Thyroid gland (tissue), 4 donors: Measurements from ENCODE around the gene HKDC1. TPM values are rescaled to one million over a fixed set of nuclear protein-coding genes. Genes with fewer than 3 reads are reported as not detected.

Experiments
- DNase-seq, 2 donors: peaks; one replicate each; pipeline ENCODE4 v3.0.0-alpha.2; 2019
- H3K27ac ChIP-seq, 3 donors: fragments of 200-600 bp; sonication (generic); 1 replicate in 2 of 3; 2 replicates in 1 of 3; pipeline ENCODE4 v1.5.1; 2016 to 2019; ENCODE audit warnings: mild to moderate bottlenecking in 1 of 3, moderate library complexity in 1 of 3
- H3K27me3 ChIP-seq: fragments of 200-600 bp; sonication (generic); one replicate; pipeline ENCODE4 v1.5.1; 2019
- H3K36me3 ChIP-seq, 2 donors: fragments of 200-600 bp; sonication (generic); one replicate each; pipeline ENCODE4 v1.5.1; 2016 to 2019
- H3K4me1 ChIP-seq, 2 donors: fragments of 200-600 bp; sonication (generic); one replicate each; pipeline ENCODE4 v1.5.1; 2017 to 2019
- H3K4me3 ChIP-seq, 3 donors: fragments of 200-600 bp; sonication (generic); replicated peaks in 1 of 3; 1 replicate in 2 of 3; 2 replicates in 1 of 3; pipeline ENCODE4 v1.5.1; 2016; ENCODE audit warnings: mild to moderate bottlenecking in 1 of 3
- H3K9me3 ChIP-seq: fragments of 200-600 bp; sonication (generic); one replicate; pipeline ENCODE4 v1.5.1; 2017
- POLR2A ChIP-seq, 2 donors: fragments of 450-650 bp; IDR thresholded peaks; one replicate each; pipeline ENCODE4 v1.6.1; 2017; ENCODE audit warnings: antibody characterized with exemption in 2 of 2, mild to moderate bottlenecking in 2 of 2, moderate library complexity in 1 of 2
- WGBS, 2 donors: methylation state at CpG; one replicate each; pipeline ENCODE4 v1.1.5; 2017; 5-methylcytosine and 5-hydroxymethylcytosine counted together
- intact Hi-C: fragments of 100-400 bp; cut with DNase I; formaldehyde crosslinking; loops from one replicate; pipeline ENCODE4 v1.15.1; 2023
- total RNA-seq, 4 donors: library from RNA; depleted of rRNA; stranded (reverse); fragments of >200 nt; gene quantifications; one replicate each; pipeline ENCODE4 v1.2.3, GENCODE V29; 2016
- TF ChIP-seq, protein P1 (sequence below), 6 experiments: fragments of 200-600 bp in 3 of 6; fragments of 450-650 bp in 3 of 6; sonication (generic) in 3 of 6; IDR thresholded peaks; one replicate each; pipeline ENCODE4 v1.5.1; 2016 to 2019; ENCODE audit warnings: antibody characterized with exemption in 6 of 6, mild to moderate bottlenecking in 2 of 6, inconsistent platforms in 1 of 6, moderate library complexity in 1 of 6

The HKDC1 gene
- total RNA-seq, 4 donors from 2014 or later: 2.4 to 21.1 (median 8.5) TPM

- no peaks in the 10 kb centered on the region for H3K4me1 ChIP-seq
- DNase-seq: no peak
- no peak overlapping the region for H3K4me3 ChIP-seq
- TF ChIP-seq, protein P1, sequence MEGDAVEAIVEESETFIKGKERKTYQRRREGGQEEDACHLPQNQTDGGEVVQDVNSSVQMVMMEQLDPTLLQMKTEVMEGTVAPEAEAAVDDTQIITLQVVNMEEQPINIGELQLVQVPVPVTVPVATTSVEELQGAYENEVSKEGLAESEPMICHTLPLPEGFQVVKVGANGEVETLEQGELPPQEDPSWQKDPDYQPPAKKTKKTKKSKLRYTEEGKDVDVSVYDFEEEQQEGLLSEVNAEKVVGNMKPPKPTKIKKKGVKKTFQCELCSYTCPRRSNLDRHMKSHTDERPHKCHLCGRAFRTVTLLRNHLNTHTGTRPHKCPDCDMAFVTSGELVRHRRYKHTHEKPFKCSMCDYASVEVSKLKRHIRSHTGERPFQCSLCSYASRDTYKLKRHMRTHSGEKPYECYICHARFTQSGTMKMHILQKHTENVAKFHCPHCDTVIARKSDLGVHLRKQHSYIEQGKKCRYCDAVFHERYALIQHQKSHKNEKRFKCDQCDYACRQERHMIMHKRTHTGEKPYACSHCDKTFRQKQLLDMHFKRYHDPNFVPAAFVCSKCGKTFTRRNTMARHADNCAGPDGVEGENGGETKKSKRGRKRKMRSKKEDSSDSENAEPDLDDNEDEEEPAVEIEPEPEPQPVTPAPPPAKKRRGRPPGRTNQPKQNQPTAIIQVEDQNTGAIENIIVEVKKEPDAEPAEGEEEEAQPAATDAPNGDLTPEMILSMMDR (IDR thresholded peaks at IDR 0.05): no peak
- TF ChIP-seq POLR2A (IDR thresholded peaks at IDR 0.05): no peak
- 91 to 93% methylated on average over 3 of the region's 3 CpGs for WGBS, 2 donors
- no peak overlapping the region for H3K27ac ChIP-seq
- no peaks in the 10 kb centered on the region for H3K36me3 ChIP-seq
- H3K27me3 ChIP-seq: no peaks in the 10 kb centered on the region
- intact Hi-C loops: no loop called here
- no peaks in the 10 kb centered on the region for H3K9me3 ChIP-seq
Measured at GRCh38 chr10:69259547-69260243, 39.6 kb downstream of the HKDC1 start.

DNA sequence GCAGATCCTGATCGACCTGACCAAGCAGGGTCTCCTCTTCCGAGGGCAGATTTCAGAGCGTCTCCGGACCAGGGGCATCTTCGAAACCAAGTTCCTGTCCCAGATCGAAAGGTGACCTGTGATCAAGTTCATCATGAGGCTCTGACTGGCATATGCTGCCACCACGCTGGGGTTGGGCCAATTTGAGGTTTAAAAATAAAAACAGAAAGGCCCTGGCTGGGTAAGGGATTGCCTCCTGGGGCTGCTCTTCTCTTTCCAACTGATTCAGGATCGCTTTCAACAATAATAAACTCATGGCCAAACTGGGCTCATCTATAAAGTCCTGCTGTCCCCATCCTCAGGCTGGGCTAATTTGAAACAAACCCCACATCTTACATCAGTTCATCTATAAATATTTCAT, 41.1 kb downstream of the HKDC1 start:
- Histone ChIP-seq H3K36me3 (no peaks in the 10 kb centered on the region), H3K4me3 (no peak overlapping the region), H3K27me3 (no peaks in the 10 kb centered on the region), H3K9me3 (no peaks in the 10 kb centered on the region), H3K27ac (no peak overlapping the region), H3K4me1 (no peaks in the 10 kb centered on the region)
- no peak for DNase-seq
- TF ChIP-seq POLR2A (IDR thresholded peaks at IDR 0.05): no peak
- TF ChIP-seq, protein P1 (IDR thresholded peaks at IDR 0.05): no peak
- WGBS, 2 donors: 79 to 91% methylated on average over 8 of the region's 8 CpGs
- intact Hi-C loops: no loop called here

- Histone ChIP-seq H3K36me3 (no peaks in the 10 kb centered on the region), H3K4me3 (no peak overlapping the region), H3K4me1 (no peaks in the 10 kb centered on the region), H3K27me3 (no peaks in the 10 kb centered on the region), H3K27ac (no peak overlapping the region), H3K9me3 (no peaks in the 10 kb centered on the region)
- WGBS, 2 donors: 74 to 84% methylated on average over 3 of the region's 3 CpGs
- no peak for DNase-seq
- intact Hi-C loops: no loop called here
- no peak for TF ChIP-seq POLR2A (IDR thresholded peaks at IDR 0.05)
- TF ChIP-seq, protein P1 (IDR thresholded peaks at IDR 0.05): no peak
Measured at GRCh38 chr10:69262292-69262751, 42.2 kb downstream of the HKDC1 start.

DNA sequence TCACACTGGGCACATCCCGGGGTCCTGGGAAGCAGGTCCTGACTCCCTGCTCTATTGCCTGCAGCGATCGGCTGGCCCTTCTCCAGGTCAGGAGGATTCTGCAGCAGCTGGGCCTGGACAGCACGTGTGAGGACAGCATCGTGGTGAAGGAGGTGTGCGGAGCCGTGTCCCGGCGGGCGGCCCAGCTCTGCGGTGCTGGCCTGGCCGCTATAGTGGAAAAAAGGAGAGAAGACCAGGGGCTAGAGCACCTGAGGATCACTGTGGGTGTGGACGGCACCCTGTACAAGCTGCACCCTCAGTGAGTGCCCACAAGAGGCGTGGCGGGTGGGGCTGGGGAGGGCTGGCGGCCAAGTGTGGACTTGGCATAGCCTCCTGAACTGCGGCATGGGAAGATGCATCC, 45.4 kb downstream of the HKDC1 start:
- intact Hi-C loops: no loop called here

More for the DNA sequence above, 45.4 kb downstream of the HKDC1 start:
- no peak for DNase-seq
- Histone ChIP-seq H3K36me3 (no peaks in the 10 kb centered on the region), H3K4me1 (no peaks in the 10 kb centered on the region), H3K27ac (no peak overlapping the region), H3K4me3 (no peak overlapping the region), H3K9me3 (no peaks in the 10 kb centered on the region), H3K27me3 (no peaks in the 10 kb centered on the region)
- WGBS, 2 donors: 89 to 94% methylated on average over 13 to 17 of the region's 17 CpGs
- TF ChIP-seq, protein P1 (IDR thresholded peaks at IDR 0.05): no peak
- TF ChIP-seq POLR2A (IDR thresholded peaks at IDR 0.05): no peak
